IMR-90 (cell line): ENCODE results near the gene NATD1. TPM values are rescaled to one million over a fixed set of nuclear protein-coding genes. Genes with fewer than 3 reads are reported as not detected.

Experiments used
- ATAC-seq: fragments of 200-7000 bp; cut with Tn5 transposase; 2 replicates; pipeline ENCODE4 v1.9.1; 2020; ENCODE audit warnings: low read depth, mild to moderate bottlenecking, moderate library complexity
- BruUV-seq: library from RNA; stranded (reverse); fragments of 400-500 nt; replicated peaks from 2 replicates; lab custom pipeline; 2021; lab: Mats Ljungman, UMichigan
- CTCF ChIA-PET: fragments of 300-600 bp; formaldehyde crosslinking; extraction: SDS; loops from one replicate; lab custom pipeline; 2021; ENCODE audit warnings: antibody characterized with exemption; lab: Yijun Ruan, JAX
- POLR2A ChIA-PET: fragments of 300-600 bp; sonication (Branson Sonifier 250); formaldehyde crosslinking; loops from one replicate; lab custom pipeline; 2022; ENCODE audit warnings: antibody characterized with exemption; ENCODE audit not compliant: unreplicated experiment; lab: Charles Lee
- DNase-seq: peaks from one replicate; pipeline ENCODE4 v3.0.0; 2013
- H2AFZ ChIP-seq: replicated peaks from 2 replicates; pipeline ENCODE3; 2013; ENCODE audit warnings: low read length, mild to moderate bottlenecking; ENCODE audit not compliant: poor library complexity
- H2AK5ac ChIP-seq: 2 replicates; pipeline ENCODE4 v1.6.1; 2013; ENCODE audit warnings: low read depth, low read length, inconsistent platforms
- H2AK9ac ChIP-seq: replicated peaks from 2 replicates; pipeline ENCODE3; 2013; ENCODE audit warnings: mild to moderate bottlenecking, low read depth, low read length, moderate library complexity; ENCODE audit not compliant: poor library complexity
- H2BK120ac ChIP-seq: 2 replicates; pipeline ENCODE4 v1.6.1; 2013; ENCODE audit warnings: low read depth, low read length, inconsistent platforms
- H2BK15ac ChIP-seq: 3 replicates; pipeline ENCODE4 v1.6.1; 2013; ENCODE audit warnings: low read depth, low read length, inconsistent platforms
- H2BK20ac ChIP-seq: 2 replicates; pipeline ENCODE4 v1.6.1; 2013; ENCODE audit warnings: low read depth, mild to moderate bottlenecking, inconsistent platforms, low read length, moderate library complexity
- H2BK5ac ChIP-seq: 2 replicates; pipeline ENCODE4 v1.6.1; 2013; ENCODE audit warnings: mild to moderate bottlenecking, low read depth, low read length, inconsistent platforms; ENCODE audit not compliant: poor library complexity, severe bottlenecking
- H3K14ac ChIP-seq: replicated peaks from 2 replicates; pipeline ENCODE4 v1.6.1; 2013; ENCODE audit warnings: low read depth, low read length, inconsistent platforms
- H3K18ac ChIP-seq: 2 replicates; pipeline ENCODE4 v1.6.1; 2013; ENCODE audit warnings: low read depth, low read length, control low read depth
- H3K23ac ChIP-seq: 2 replicates; pipeline ENCODE4 v1.6.1; 2013; ENCODE audit warnings: low read depth, low read length, inconsistent platforms
- H3K27ac ChIP-seq: 2 replicates; pipeline ENCODE4 v1.5.1; 2013; ENCODE audit warnings: mild to moderate bottlenecking, control low read depth, low read length; ENCODE audit not compliant: insufficient read depth
- H3K27me3 ChIP-seq: 2 replicates; pipeline ENCODE4 v1.6.1; 2013; ENCODE audit warnings: low read length; ENCODE audit not compliant: control insufficient read depth, insufficient read depth
- H3K36me3 ChIP-seq: 2 replicates; pipeline ENCODE4 v1.6.1; 2013; ENCODE audit warnings: low read length, mixed read lengths; ENCODE audit not compliant: control insufficient read depth, insufficient read depth
- H3K4ac ChIP-seq: 2 replicates; pipeline ENCODE4 v1.6.1; 2013; ENCODE audit warnings: low read depth, low read length, inconsistent platforms
- H3K4me1 ChIP-seq: 2 replicates; pipeline ENCODE4 v1.6.1; 2013; ENCODE audit warnings: low read length, mixed read lengths; ENCODE audit not compliant: control insufficient read depth, insufficient read depth
- H3K4me2 ChIP-seq: 2 replicates; pipeline ENCODE4 v1.6.1; 2013; ENCODE audit warnings: low read depth, mild to moderate bottlenecking, control low read depth, low read length, moderate library complexity
- H3K4me3 ChIP-seq: 2 replicates; pipeline ENCODE4 v1.5.1; 2013; ENCODE audit warnings: low read depth, mild to moderate bottlenecking, control low read depth, low read length, moderate library complexity; ENCODE audit not compliant: insufficient read depth
- H3K56ac ChIP-seq: 2 replicates; pipeline ENCODE4 v1.6.1; 2013; ENCODE audit warnings: low read length, inconsistent platforms; ENCODE audit not compliant: insufficient read depth; ENCODE audit errors: extremely low read depth
- H3K79me1 ChIP-seq, 2 experiments: 2 replicates each; pipeline ENCODE4 v1.6.1; 2013; ENCODE audit warnings: low read length in 2 of 2, inconsistent platforms in 1 of 2, low read depth in 1 of 2
- H3K9ac ChIP-seq: 2 replicates; pipeline ENCODE4 v1.6.1; 2013; ENCODE audit warnings: low read depth, low read length, control low read depth
- H3K9me1 ChIP-seq: 2 replicates; pipeline ENCODE4 v1.6.1; 2013; ENCODE audit warnings: low read length, inconsistent platforms; ENCODE audit not compliant: insufficient read depth
- H3K9me3 ChIP-seq: 2 replicates; pipeline ENCODE4 v1.6.1; 2013; ENCODE audit warnings: low read length; ENCODE audit not compliant: control insufficient read depth, insufficient read depth
- H4K20me1 ChIP-seq: 2 replicates; pipeline ENCODE4 v1.6.1; 2013; ENCODE audit warnings: low read length, inconsistent platforms; ENCODE audit not compliant: insufficient read depth
- H4K5ac ChIP-seq: 2 replicates; pipeline ENCODE4 v1.6.1; 2013; ENCODE audit warnings: mild to moderate bottlenecking, low read depth, low read length, control low read depth
- H4K8ac ChIP-seq, 2 experiments: 2 replicates each; pipeline ENCODE4 v1.6.1; 2013; ENCODE audit warnings: low read depth in 2 of 2, low read length in 2 of 2, control low read depth in 1 of 2, inconsistent platforms in 1 of 2
- H4K91ac ChIP-seq: 2 replicates; pipeline ENCODE4 v1.6.1; 2013; ENCODE audit warnings: low read depth, low read length, inconsistent platforms; ENCODE audit not compliant: insufficient read depth
- CEBPB ChIP-seq: IDR thresholded peaks from 2 replicates; pipeline ENCODE4 v1.6.1; 2012; ENCODE audit warnings: low read depth, low read length, improper control_type of control experiment
- ELK1 ChIP-seq: fragments of 150-350 bp; IDR thresholded peaks from 2 replicates; pipeline ENCODE4 v1.6.1; 2016; ENCODE audit warnings: low read depth, mild to moderate bottlenecking, low read length, moderate library complexity, borderline replicate concordance
- FOS ChIP-seq: fragments of 150-350 bp; IDR thresholded peaks from 2 replicates; pipeline ENCODE4 v1.6.1; 2016; ENCODE audit warnings: low read depth, low read length
- MAFK ChIP-seq: IDR thresholded peaks from 2 replicates; pipeline ENCODE4 v1.6.1; 2012; ENCODE audit warnings: low read depth, low read length, improper control_type of control experiment
- MXI1 ChIP-seq: IDR thresholded peaks from 2 replicates; pipeline ENCODE4 v1.6.1; 2012; ENCODE audit warnings: low read depth, mild to moderate bottlenecking, low read length, moderate library complexity, borderline replicate concordance
- NFE2L2 ChIP-seq: fragments of 150-350 bp; IDR thresholded peaks from 2 replicates; pipeline ENCODE4 v1.6.1; 2016; ENCODE audit warnings: low read depth, mild to moderate bottlenecking, low read length
- RAD21 ChIP-seq: IDR thresholded peaks from 2 replicates; pipeline ENCODE4 v1.6.1; 2012; ENCODE audit warnings: low read length, improper control_type of control experiment
- RCOR1 ChIP-seq: IDR thresholded peaks from 2 replicates; pipeline ENCODE4 v1.6.1; 2012; ENCODE audit warnings: mild to moderate bottlenecking, low read length, improper control_type of control experiment; ENCODE audit not compliant: insufficient replicate concordance
- RFX5 ChIP-seq: IDR thresholded peaks from 2 replicates; pipeline ENCODE4 v1.8.0; 2012; ENCODE audit warnings: low read depth, mild to moderate bottlenecking, low read length, moderate library complexity
- USF2 ChIP-seq: fragments of 150-350 bp; IDR thresholded peaks from 2 replicates; pipeline ENCODE4 v1.6.1; 2017; ENCODE audit warnings: mild to moderate bottlenecking, antibody characterized with exemption, low read length, low read depth
- WGBS, 2 experiments: methylation state at CpG; one replicate each; pipeline versions ENCODE4 v1.1.5 to v1.1.7; 2013; ENCODE audit warnings: missing lambda C conversion rate in 2 of 2; ENCODE audit not compliant: insufficient read length in 1 of 2; ENCODE audit errors: extremely low coverage in 2 of 2; 5-methylcytosine and 5-hydroxymethylcytosine counted together
- dilution Hi-C: fragments of 300-500 bp; cut with HindIII; formaldehyde crosslinking; loops from one replicate; pipeline ENCODE4 v1.14.3; 2018; ENCODE audit warnings: low sequenced_read_pairs; ENCODE audit not compliant: unreplicated experiment
- in situ Hi-C: fragments of 300-500 bp; cut with MboI; formaldehyde crosslinking; loops from 3 replicates; pipeline ENCODE4 v1.14.3; 2019; ENCODE audit warnings: low sequenced_read_pairs, inconsistent platforms, mixed read lengths
- intact Hi-C: fragments of 100-400 bp; cut with micrococcal nuclease; formaldehyde crosslinking; loops from 2 replicates; pipeline ENCODE4 v1.10.0; 2022
- polyA plus RNA-seq, 3 experiments: library from polyadenylated mRNA; depleted of rRNA; stranded (reverse); fragments of >200 nt; gene quantifications; 2 replicates each; pipeline ENCODE4 v1.2.3, GENCODE V29; 2012; ENCODE audit warnings: low replicate concordance in 1 of 3
- total RNA-seq: library from RNA; depleted of rRNA; stranded (reverse); fragments of >200 nt; gene quantifications from 2 replicates; pipeline ENCODE4 v1.2.3, GENCODE V29; 2012

The NATD1 gene
- total and polyA plus RNA-seq, 2 of the 4 experiments (the other 2 are of a cell fraction): 0.90 to 4.3 TPM

- intact Hi-C loops (no loop called here), in situ Hi-C loops (no loop called here), dilution Hi-C loops (no loop called here)
- H2AK5ac ChIP-seq: no peak overlapping the region
- no peak overlapping the region for H2AK9ac ChIP-seq
- no peak overlapping the region for H2BK20ac ChIP-seq
- no peak overlapping the region for H4K91ac ChIP-seq
- H3K4me3 ChIP-seq: no peak overlapping the region
- H4K5ac ChIP-seq: no peak overlapping the region
- H3K14ac ChIP-seq: no peak overlapping the region
- H3K23ac ChIP-seq: no peak overlapping the region
- 85% methylated on average over 10 of the region's 26 CpGs; no CpG with 5 or more reads in 1 of the 2 experiments for WGBS, 2 experiments
- no peak overlapping the region for H3K18ac ChIP-seq
- ATAC-seq (no peak), DNase-seq (no peak)
- H4K20me1 ChIP-seq: peaks cover 4% of the 10 kb centered on the region
- no peak overlapping the region for H3K9ac ChIP-seq
- TF ChIP-seq RFX5: no peak
- no peak for TF ChIP-seq NFE2L2
- no peak for TF ChIP-seq RAD21
- TF ChIP-seq CEBPB: no peak
- no peak for TF ChIP-seq ELK1
- no peak for TF ChIP-seq USF2
- TF ChIP-seq MAFK: no peak
- no peak for TF ChIP-seq FOS
- no peak for TF ChIP-seq MXI1
- TF ChIP-seq RCOR1: no peak
- H2AFZ ChIP-seq: no peak overlapping the region
- H2BK5ac ChIP-seq: no peak overlapping the region
- H3K9me3 ChIP-seq: no peaks in the 10 kb centered on the region
- no peak overlapping the region for H2BK15ac ChIP-seq
- no peaks in the 10 kb centered on the region for H3K27me3 ChIP-seq
- H3K56ac ChIP-seq: no peak overlapping the region
- no peaks in the 10 kb centered on the region for H3K9me1 ChIP-seq
- ChIA-PET CTCF (no interaction called here), POLR2A (no interaction called here)
- 0 out of 2 replicates have a peak, but pooled peaks cover 1% of the 10 kb centered on the region for H3K4me1 ChIP-seq
- H3K79me1 ChIP-seq: no peaks in the 10 kb centered on the region
- no peak overlapping the region for H2BK120ac ChIP-seq
- H3K36me3 ChIP-seq: peaks cover 7% of the 10 kb centered on the region; the same call in 1 of the 2 replicates
- BruUV-seq: no TSS peak
- H3K4ac ChIP-seq: no peak overlapping the region
- no peak overlapping the region for H4K8ac ChIP-seq
- no peak overlapping the region for H3K4me2 ChIP-seq
- no peak overlapping the region for H3K27ac ChIP-seq
These were observed 10.3 kb downstream of the NATD1 start for GRCh38 chr17:21242780-21243515.
